Measurements from ENCODE around the gene ZFR2. TPM values are rescaled to one million over a fixed set of nuclear protein-coding genes. Genes with fewer than 3 reads are reported as not detected.

Gene ZFR2
- polyA plus RNA-seq, 1 of the 3 experiments (the other 2 are of a cell fraction), result 0.44 TPM

GRCh38 chr19:3902317-3902973 lies 33.6 kb upstream of the ZFR2 start:
- H3K27me3 ChIP-seq (ENCODE audit: insufficient read depth), result no peaks in the 10 kb centered on the region
- no peak overlapping the region for H2AFZ ChIP-seq (ENCODE audit: low read depth)
- no peaks in the 10 kb centered on the region for H3K4me1 ChIP-seq (ENCODE audit: control insufficient read depth in 1 of 2, insufficient read depth in 2 of 2, low read depth in 1 of 2, low read length in 1 of 2)
- 66% methylated on average over 15 of the region's 15 CpGs for WGBS (ENCODE audit: low lambda C conversion rate)
- H3K27ac ChIP-seq (ENCODE audit: low read depth in 2 of 2, low read length in 1 of 2), result no peak overlapping the region
- no peaks in the 10 kb centered on the region for H4K20me1 ChIP-seq (ENCODE audit: insufficient read depth)
- no peaks in the 10 kb centered on the region for H3K9me3 ChIP-seq
- no peaks in the 10 kb centered on the region for H3K9me2 ChIP-seq
- H3K4me3 ChIP-seq (ENCODE audit: low read depth in 2 of 2, low read length in 1 of 2), result no peak overlapping the region
- no peaks in the 10 kb centered on the region for H3F3A ChIP-seq (replicated peaks; ENCODE audit: insufficient read depth)
- no peaks in the 10 kb centered on the region for H3K79me2 ChIP-seq (ENCODE audit: insufficient read depth)
- no peak for DNase-seq
- H3K4me2 ChIP-seq, result no peak overlapping the region
- TF ChIP-seq MAX (IDR thresholded peaks at IDR 0.05; ENCODE audit: low read depth) (no peak), GABPA (IDR thresholded peaks at IDR 0.05; ENCODE audit: low read depth) (no peak)
- H3K9ac ChIP-seq, result no peak overlapping the region
- H3K36me3 ChIP-seq (replicated peaks in 1 of 2; ENCODE audit: control insufficient read depth in 1 of 2, insufficient read depth in 2 of 2, low read length in 1 of 2), result no peaks in the 10 kb centered on the region
- ChIA-PET CTCF (no interaction called here), POLR2A (no interaction called here)

- CTCF ChIA-PET, result no interaction called here
- no peak overlapping the region for H3K4me2 ChIP-seq
- DNase-seq, result no peak
- no peaks in the 10 kb centered on the region for H3K36me3 ChIP-seq (replicated peaks in 1 of 2; ENCODE audit: control insufficient read depth in 1 of 2, insufficient read depth in 2 of 2, low read length in 1 of 2)
- H3K79me2 ChIP-seq (ENCODE audit: insufficient read depth), result no peaks in the 10 kb centered on the region
- no peak overlapping the region for H2AFZ ChIP-seq (ENCODE audit: low read depth)
- no peaks in the 10 kb centered on the region for H3K9me3 ChIP-seq
- WGBS (ENCODE audit: low lambda C conversion rate), result 81% methylated on average over 14 of the region's 18 CpGs
- H3K27ac ChIP-seq (ENCODE audit: low read depth in 2 of 2, low read length in 1 of 2), result no peak overlapping the region
- H3K9ac ChIP-seq, result no peak overlapping the region
- H3K4me3 ChIP-seq (ENCODE audit: low read depth in 2 of 2, low read length in 1 of 2), result no peak overlapping the region
- H3K4me1 ChIP-seq (ENCODE audit: control insufficient read depth in 1 of 2, insufficient read depth in 2 of 2, low read depth in 1 of 2, low read length in 1 of 2), result no peaks in the 10 kb centered on the region
- H3F3A ChIP-seq (replicated peaks; ENCODE audit: insufficient read depth), result no peaks in the 10 kb centered on the region
- H3K27me3 ChIP-seq (ENCODE audit: insufficient read depth), result no peaks in the 10 kb centered on the region
- no peaks in the 10 kb centered on the region for H3K9me2 ChIP-seq
- POLR2A ChIA-PET, result no interaction called here
- H4K20me1 ChIP-seq (ENCODE audit: insufficient read depth), result no peaks in the 10 kb centered on the region
- TF ChIP-seq IRF3 (IDR thresholded peaks at IDR 0.05; ENCODE audit: low read depth, low read length) (no peak), SMC3 (IDR thresholded peaks at IDR 0.05; ENCODE audit: low read depth, low read length) (no peak), PBX3 (IDR thresholded peaks at IDR 0.05) (no peak), FOXM1 (IDR thresholded peaks at IDR 0.05; ENCODE audit: low read depth) (no peak), SIN3A (IDR thresholded peaks at IDR 0.05; ENCODE audit: borderline replicate concordance, low read depth, low read length) (no peak), RXRA (IDR thresholded peaks at IDR 0.05; ENCODE audit: borderline replicate concordance, low read depth) (no peak), USF2 (IDR thresholded peaks at IDR 0.05; ENCODE audit: borderline replicate concordance, low read depth, low read length) (no peak), NFIC (IDR thresholded peaks at IDR 0.05; ENCODE audit: borderline replicate concordance) (no peak), REST (IDR thresholded peaks at IDR 0.05; ENCODE audit: low read depth, low read length) (no peak), RAD21 (IDR thresholded peaks at IDR 0.05; ENCODE audit: low read length) (no peak), MAX (IDR thresholded peaks at IDR 0.05; ENCODE audit: low read depth) (no peak), TAF1 (IDR thresholded peaks at IDR 0.05; ENCODE audit: borderline replicate concordance, low read depth, low read length) (no peak), GATA2 (CRISPR knock-in tag; IDR thresholded peaks at IDR 0.05) (no peak), TEAD4 (IDR thresholded peaks at IDR 0.05; ENCODE audit: borderline replicate concordance, insufficient read depth) (no peak), NRF1 (IDR thresholded peaks at IDR 0.05; ENCODE audit: low read depth, low read length) (no peak)
Measured at GRCh38 chr19:3899531-3900294, 30.9 kb upstream of the ZFR2 start.
